Stimulated activated CD4-positive, alpha-beta T cell treated with anti-CD3 and anti-CD28 coated beads, Interleukin-2, amount 100 ng/mL, for 24 hours (primary cell): ENCODE results near the gene PRKCE.

Experiments
- DNase-seq, 2 donors: peaks; one replicate each; pipeline ENCODE4 v3.0.0-alpha.2; 2020

The PRKCE gene

GRCh38 chr2:45731141-45731540 is 79.7 kb downstream of the PRKCE start:
- no peak for DNase-seq

DNA sequence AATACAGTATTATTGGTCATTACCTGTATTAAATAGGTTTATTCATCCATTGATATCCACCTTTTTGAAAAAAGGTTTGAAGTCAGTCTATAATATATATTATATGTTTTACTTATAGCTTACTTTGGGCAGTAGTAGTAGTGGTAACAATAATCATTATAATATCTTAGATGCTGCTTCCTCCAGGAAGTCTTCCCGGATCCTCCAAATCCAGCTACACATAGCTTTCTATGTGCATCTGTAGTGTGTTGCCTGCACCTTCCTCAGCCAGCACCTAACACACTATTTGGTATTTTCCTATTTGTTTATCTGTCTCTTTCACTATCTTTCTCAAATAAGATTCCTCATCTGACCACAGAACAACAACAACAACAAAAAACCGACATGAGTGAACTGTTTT is 81.0 kb downstream of the PRKCE start:
- DNase-seq, result no peak

- DNase-seq, result no peak
Observed at GRCh38 chr2:45732946-45733345, 81.5 kb downstream of the PRKCE start.

DNA sequence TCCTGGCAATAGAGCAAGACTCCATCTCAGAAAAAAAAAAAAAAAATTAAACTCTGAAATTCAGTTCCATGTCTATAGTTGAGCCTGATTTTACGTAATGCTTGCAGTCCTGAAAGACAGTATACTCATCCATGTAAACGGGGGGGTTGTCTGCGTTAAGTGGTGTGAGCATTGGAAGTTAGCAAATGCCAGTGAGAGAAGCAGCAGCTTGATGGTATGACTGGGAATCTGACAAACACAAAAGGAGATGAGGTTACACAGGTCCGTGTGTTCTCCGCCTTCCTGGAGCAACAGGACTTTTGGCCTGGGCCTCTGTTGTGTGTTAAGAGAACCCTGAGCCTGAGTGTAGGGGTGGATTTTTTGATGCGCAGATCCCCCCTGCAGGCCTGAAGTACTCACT is 82.9 kb downstream of the PRKCE start:
- no peak for DNase-seq

DNA sequence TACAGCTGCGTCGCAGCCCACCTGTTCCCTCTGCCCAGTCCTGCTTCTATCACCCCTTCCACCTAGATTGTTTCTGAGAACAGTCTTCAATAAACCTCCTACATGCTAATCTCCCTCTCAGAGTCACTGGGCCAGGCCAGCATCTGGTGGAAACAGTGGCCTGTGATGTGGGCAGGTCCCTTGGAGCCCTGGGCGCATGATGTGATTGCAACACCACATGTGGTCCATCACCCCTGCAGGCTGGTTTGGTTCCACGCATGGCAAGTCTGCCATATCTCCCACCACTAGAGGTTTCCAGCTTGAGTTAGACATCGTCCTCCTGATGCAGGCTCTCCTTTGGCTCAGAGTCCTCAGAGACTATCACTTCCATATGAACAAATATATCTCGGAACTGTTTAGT is 83.5 kb downstream of the PRKCE start:
- no peak for DNase-seq

GRCh38 chr2:45736757-45737704 is 85.6 kb downstream of the PRKCE start:
- no peak for DNase-seq

DNA sequence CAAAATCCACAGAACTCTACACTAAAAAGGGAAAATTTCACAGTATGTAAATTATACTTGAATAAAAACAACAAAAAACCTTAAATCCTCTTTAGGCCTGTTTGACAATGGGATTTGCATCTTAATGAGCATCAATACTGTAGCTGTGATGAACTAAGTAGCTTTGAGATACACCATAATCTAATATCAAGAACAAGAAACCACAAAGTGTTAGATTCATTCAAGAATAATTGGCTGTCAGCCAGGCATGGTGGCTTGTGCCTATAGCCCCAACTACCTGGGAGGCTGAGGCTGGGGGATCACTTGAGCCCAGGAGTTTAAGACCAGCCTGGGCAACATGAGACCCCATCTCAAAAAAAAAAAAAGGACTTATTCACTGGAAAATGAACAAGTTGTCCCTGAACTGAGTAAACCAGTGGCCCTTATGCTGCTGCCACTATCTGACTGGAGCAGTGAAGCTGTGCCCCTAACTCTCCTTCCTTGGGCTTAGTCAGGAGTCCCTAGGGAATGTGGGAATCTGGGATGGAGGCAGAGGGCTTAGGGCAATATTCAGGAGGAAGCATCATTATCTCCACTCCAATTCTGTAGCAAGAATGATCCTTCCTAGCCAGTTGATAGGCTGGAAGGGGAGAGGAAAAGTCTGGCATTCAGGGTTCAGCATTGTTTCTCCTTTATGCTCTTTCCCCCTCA is 88.5 kb downstream of the PRKCE start:
- DNase-seq, result no peak

DNA sequence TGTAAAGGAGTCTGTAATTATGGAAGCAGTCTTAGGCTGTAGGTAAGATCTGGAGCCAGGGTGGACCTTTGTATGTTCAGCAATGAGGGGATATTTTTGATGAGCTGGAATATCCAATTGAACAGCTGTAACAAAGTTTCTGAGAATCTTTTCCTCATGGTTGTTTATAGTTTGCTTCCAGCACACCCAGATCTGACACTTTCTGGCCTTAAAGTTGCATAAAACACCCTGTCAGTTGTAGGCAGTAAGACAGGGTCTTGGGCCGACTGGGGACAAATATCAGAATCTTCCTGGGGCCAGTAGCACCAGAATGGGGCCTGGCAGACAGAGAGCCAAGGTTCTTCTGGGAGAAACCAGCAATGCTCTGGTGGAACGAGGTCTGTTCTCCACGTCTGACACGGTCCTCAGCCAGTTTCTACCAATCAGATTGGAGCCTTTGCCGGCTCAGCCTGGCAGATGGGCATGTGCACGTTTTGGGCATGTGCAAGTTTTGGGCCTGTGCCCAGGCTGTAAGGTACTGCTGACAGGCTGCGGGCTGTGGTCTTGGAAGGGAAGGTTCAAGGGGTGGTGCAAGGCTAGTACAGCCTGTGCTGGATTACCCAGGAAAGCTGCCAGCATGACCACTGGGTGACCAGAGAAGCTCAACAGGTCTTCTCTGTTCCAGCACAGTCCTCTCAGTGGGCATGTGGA is 89.8 kb downstream of the PRKCE start:
- no peak for DNase-seq

DNA sequence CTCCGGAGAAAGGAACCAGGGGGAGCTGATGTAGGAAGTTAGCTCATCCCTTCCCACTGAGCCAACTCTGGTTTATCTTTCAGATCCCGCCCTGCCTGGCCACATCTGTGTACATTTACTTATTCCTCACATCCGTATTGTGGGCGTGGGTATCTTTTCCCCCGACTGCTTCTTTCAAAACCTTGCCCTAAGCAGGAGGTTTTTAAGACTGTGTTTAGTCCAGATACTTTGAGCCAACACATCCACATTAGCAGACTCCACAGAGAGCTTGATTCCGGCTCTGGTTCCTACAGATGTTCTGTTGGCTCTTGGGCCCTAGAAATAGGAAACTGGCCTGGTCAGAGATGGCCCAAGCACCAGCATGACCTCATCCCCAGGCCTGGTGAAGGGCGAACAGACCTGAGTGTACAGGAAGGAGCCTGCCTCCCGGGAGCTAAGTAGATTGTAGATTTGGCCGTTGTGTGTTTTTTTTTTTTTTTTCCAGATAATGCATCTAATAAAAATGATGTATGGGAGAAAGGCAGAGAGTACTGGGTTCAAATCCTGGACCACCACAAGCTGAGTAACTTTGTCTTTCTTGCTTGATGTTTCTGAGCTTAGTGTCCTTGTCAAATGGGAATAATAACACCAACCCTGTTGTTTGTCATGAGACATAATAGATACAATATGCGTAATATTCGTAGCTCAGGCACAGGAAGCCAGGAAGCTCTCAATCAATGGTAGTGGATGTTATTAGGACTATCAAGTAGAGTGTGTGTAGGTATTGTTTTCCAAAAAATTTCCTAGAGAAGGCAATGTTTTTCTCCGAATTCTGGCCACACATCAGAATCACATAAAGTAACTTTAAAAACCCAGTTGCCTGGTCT is 92.3 kb downstream of the PRKCE start:
- no peak for DNase-seq

- no peak for DNase-seq
Observed at GRCh38 chr2:45745231-45745630, 93.8 kb downstream of the PRKCE start.

GRCh38 chr2:45746888-45747287 is 95.4 kb downstream of the PRKCE start:
- DNase-seq, result no peak

DNA sequence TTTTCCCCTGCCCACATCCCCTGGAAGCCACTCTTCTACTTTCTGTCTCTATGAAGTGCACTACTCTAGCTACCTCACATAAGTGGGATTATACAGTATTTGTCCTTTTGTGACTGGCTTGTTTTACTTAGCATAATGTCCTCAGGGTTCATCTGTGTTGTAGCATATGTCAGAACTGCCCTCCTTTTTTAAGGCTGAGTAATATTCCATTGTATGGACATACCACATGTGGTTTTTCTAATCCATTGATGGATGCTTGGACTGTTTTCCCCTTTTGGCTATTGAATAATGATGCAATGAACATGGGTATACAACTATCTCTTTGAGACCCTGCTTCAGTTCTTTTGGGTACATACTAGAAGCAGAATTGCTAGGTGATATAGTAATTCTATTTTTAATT is 95.9 kb downstream of the PRKCE start:
- DNase-seq, result no peak

DNA sequence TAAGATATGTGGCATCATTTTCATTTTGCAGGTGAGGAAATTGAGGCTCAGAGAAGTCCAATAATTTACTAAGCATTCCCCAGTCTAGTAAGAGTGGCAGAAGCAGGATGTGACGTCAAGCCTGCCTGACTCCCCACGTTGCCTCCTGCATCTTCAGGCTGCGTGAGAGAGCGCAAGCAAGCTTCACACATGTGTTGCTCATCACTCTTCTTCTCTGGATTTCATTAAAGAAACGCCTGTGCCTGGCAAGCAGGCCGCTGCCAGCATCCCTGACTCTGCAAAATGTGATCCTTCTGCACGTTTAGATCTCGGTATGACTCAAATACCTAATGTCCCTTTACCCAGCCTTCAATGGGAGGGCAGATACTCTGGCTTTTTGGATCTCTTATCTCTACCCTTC is 96.8 kb downstream of the PRKCE start:
- DNase-seq, result no peak

DNA sequence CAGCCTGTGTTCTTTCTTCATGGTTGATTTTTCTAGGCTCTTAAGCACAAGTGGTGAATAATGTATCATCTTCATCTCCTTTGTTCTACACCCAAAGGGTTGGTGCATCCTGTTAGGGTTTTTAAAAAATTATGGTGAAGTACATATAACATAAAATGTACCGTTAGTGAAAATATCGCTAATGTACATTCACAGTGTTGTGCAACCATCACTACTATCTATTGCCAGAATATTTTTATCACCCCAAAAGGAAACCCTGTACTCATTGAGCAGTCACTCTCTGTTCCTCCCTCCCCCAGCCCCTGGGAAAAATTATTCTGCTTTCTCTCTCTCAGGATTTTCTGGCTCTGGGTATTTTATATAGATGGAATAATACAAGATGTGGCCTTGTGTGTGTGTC is 98.5 kb downstream of the PRKCE start:
- DNase-seq, result no peak

DNA sequence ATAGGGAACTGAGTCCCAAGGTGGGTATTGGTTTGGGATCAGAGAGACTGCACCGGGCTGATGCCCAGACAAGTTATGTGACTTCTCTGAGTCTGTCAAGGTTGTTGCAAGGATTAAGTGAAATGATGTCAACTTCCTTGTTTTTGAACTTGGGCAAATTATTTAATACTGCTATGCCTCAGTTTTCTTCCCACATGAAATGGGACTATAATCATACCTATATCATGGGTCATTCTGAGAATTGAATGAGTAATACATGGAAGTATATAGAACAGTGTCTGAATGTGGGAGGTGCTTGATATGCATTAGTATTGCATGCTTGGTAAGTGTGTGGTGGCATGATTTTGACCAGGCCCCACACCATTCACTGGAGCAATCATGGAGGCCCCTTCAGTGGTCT is 99.0 kb downstream of the PRKCE start:
- DNase-seq, result no peak

DNA sequence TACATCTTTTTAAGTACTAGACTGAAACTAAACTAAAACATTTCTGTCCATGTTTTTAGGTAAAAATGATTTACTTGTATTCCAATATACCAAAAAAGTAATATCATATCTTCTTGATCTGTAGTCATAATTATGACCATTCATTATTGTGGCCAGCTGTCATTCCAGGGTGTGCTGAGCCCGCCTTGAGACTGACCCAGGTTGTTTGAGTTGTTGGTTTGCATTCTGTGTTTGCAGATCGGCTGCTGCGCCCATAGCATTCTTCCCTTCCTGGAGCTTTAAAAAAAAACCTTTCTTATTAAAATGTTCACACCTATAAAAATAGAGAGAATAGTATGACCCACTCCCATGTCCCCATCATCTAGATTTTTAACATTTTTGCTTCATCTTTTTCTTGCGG is 101.9 kb downstream of the PRKCE start:
- DNase-seq, result no peak

- DNase-seq, result no peak
Observed at GRCh38 chr2:45754131-45755010, 102.9 kb downstream of the PRKCE start.

DNA sequence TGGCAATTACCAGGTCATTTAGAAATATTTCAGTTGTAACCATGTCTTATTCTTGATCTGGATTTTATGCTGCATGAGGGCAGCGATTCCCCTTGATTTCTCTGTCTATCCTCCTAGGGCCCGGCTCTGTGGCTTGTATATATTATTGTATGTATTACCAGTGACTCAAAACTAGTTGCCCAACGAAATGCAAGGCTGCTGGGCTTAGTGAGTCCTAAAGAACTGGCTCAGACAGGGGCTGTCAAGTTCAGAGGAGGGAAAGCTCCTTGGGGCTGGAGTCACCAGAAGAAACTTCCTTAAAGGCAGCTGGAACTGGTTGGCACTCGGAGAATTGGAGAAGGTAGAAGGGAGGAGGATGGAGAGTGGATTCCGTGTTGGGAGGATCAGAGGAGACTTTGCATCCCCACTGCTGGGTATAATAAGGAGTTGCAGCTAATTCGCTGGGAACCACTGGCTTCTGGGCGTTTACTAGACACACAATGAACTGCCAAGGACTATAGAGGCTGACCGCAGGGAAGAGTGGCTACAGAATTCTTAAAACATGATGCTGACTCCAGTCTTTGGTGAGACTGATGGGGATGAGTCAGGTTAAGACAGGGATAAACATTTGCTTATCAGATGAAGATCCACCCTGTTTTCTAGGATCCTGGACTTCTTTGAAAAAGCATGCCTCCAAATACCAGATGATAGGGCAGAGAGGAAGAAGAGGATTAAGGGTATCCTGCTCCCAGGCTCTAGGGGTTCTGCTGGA is 104.3 kb downstream of the PRKCE start:
- no peak for DNase-seq

DNA sequence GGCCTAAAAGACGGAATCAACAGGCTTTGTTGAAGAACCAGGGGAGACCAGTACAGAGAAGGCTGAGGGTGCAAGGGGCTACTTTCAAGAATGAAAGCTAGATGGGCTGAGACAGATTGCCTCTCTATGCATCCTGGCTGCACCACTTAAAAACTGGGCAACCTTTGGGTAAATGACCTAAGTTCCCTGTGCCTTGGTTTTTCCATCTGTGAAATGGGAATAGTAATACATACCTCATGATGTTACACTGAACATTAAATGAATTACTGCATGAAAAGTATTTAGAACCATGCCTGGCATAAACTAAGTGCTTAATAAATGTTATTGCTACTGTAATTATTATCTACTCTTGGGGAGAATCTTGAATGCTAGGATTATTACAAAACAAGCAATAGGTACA is 106.5 kb downstream of the PRKCE start:
- DNase-seq, result no peak

GRCh38 chr2:45759310-45759851 is 107.9 kb downstream of the PRKCE start:
- no peak for DNase-seq

- DNase-seq, result no peak
Observed at GRCh38 chr2:45761635-45762034, 110.2 kb downstream of the PRKCE start.
